ENCODE measurements around the gene SKI.
"Not testable (repeated sequence)": the region's sequence is repeated elsewhere in the genome, so short reads cannot be mapped to it uniquely, and the experiment has no call there.

Gene SKI

GRCh38 chr1:2255420-2256369 lies 27.6 kb downstream of the SKI start:
- in situ Hi-C loops (cut with MboI; ENCODE audit: low sequenced_read_pairs): no loop called here

- in situ Hi-C loops (cut with MboI; ENCODE audit: low sequenced_read_pairs): no loop called here
Measured at GRCh38 chr1:2256435-2257244, 28.5 kb downstream of the SKI start.

- in situ Hi-C loops (cut with MboI; ENCODE audit: low sequenced_read_pairs): no loop called here
Measured at GRCh38 chr1:2257245-2257627, 29.1 kb downstream of the SKI start.

GRCh38 chr1:2258122-2258681 lies 30.1 kb downstream of the SKI start:
- in situ Hi-C loops (cut with MboI; ENCODE audit: low sequenced_read_pairs): no loop called here

- in situ Hi-C loops (cut with MboI; ENCODE audit: low sequenced_read_pairs): no loop called here
Measured at GRCh38 chr1:2258996-2259395, 30.9 kb downstream of the SKI start.

GRCh38 chr1:2259668-2260402 lies 31.7 kb downstream of the SKI start:
- in situ Hi-C loops (cut with MboI; ENCODE audit: low sequenced_read_pairs): no loop called here

GRCh38 chr1:2260470-2260869 lies 32.4 kb downstream of the SKI start:
- in situ Hi-C loops (cut with MboI; ENCODE audit: low sequenced_read_pairs): not testable (repeated sequence)

- in situ Hi-C loops (cut with MboI; ENCODE audit: low sequenced_read_pairs): no loop called here
Measured at GRCh38 chr1:2260917-2261316, 32.8 kb downstream of the SKI start.

- in situ Hi-C loops (cut with MboI; ENCODE audit: low sequenced_read_pairs): not testable (repeated sequence)
Measured at GRCh38 chr1:2261476-2262395, 33.6 kb downstream of the SKI start.

- in situ Hi-C loops (cut with MboI; ENCODE audit: low sequenced_read_pairs): no loop called here
Measured at GRCh38 chr1:2266301-2266975, 38.3 kb downstream of the SKI start.

- in situ Hi-C loops (cut with MboI; ENCODE audit: low sequenced_read_pairs): no loop called here
Measured at GRCh38 chr1:2267051-2267830, 39.1 kb downstream of the SKI start.

GRCh38 chr1:2267862-2268261 lies 39.7 kb downstream of the SKI start:
- in situ Hi-C loops (cut with MboI; ENCODE audit: low sequenced_read_pairs): no loop called here

- in situ Hi-C loops (cut with MboI; ENCODE audit: low sequenced_read_pairs): no loop called here
Measured at GRCh38 chr1:2268285-2269056, 40.4 kb downstream of the SKI start.

- in situ Hi-C loops (cut with MboI; ENCODE audit: low sequenced_read_pairs): no loop called here
Measured at GRCh38 chr1:2269193-2269921, 41.2 kb downstream of the SKI start.

- in situ Hi-C loops (cut with MboI; ENCODE audit: low sequenced_read_pairs): no loop called here
Measured at GRCh38 chr1:2269922-2270259, 41.8 kb downstream of the SKI start.

GRCh38 chr1:2270260-2271100 lies 42.4 kb downstream of the SKI start:
- in situ Hi-C loops (cut with MboI; ENCODE audit: low sequenced_read_pairs): no loop called here

Measured in HL-60/S4 (cell line).